ENCODE results near the gene SPECC1L.
A peak's percentile ranks its signal among the peaks of the same experiment; 100 is the strongest.

The SPECC1L gene

GRCh38 chr22:24414523-24414922 is 143.9 kb downstream of the SPECC1L start:
- no peak for DNase-seq (ENCODE audit: low read depth)

- no peak for DNase-seq (ENCODE audit: low read depth)
Measured at GRCh38 chr22:24414984-24415945, 144.6 kb downstream of the SPECC1L start.

GRCh38 chr22:24416095-24416494 is 145.5 kb downstream of the SPECC1L start:
- DNase-seq (ENCODE audit: low read depth) = no peak

- no peak for DNase-seq (ENCODE audit: low read depth)
Measured at GRCh38 chr22:24416611-24417010, 146.0 kb downstream of the SPECC1L start.

- no peak for DNase-seq (ENCODE audit: low read depth)
Measured at GRCh38 chr22:24417200-24417599, 146.6 kb downstream of the SPECC1L start.

- DNase-seq (ENCODE audit: low read depth) = no peak
Measured at GRCh38 chr22:24417901-24418641, 147.4 kb downstream of the SPECC1L start.

GRCh38 chr22:24418786-24419474 is 148.3 kb downstream of the SPECC1L start:
- DNase-seq (ENCODE audit: low read depth) = no peak

GRCh38 chr22:24419475-24419850 is 148.8 kb downstream of the SPECC1L start:
- no peak for DNase-seq (ENCODE audit: low read depth)

GRCh38 chr22:24420072-24420976 is 149.7 kb downstream of the SPECC1L start:
- no peak for DNase-seq (ENCODE audit: low read depth)

- DNase-seq (ENCODE audit: low read depth) = no peak
Measured at GRCh38 chr22:24420977-24421343, 150.3 kb downstream of the SPECC1L start.

GRCh38 chr22:24421428-24421931 is 150.8 kb downstream of the SPECC1L start:
- DNase-seq (ENCODE audit: low read depth) = no peak

GRCh38 chr22:24422102-24422665 is 151.6 kb downstream of the SPECC1L start:
- DNase-seq (ENCODE audit: low read depth) = no peak

- peak; percentile 70 for DNase-seq (ENCODE audit: low read depth)
Measured at GRCh38 chr22:24423519-24424000, 152.9 kb downstream of the SPECC1L start.

GRCh38 chr22:24424001-24424900 is 153.6 kb downstream of the SPECC1L start:
- DNase-seq (ENCODE audit: low read depth) = peak; percentile 44

- DNase-seq (ENCODE audit: low read depth) = no peak
Measured at GRCh38 chr22:24424901-24425775, 154.5 kb downstream of the SPECC1L start.

- DNase-seq (ENCODE audit: low read depth) = no peak
Measured at GRCh38 chr22:24426436-24426835, 155.8 kb downstream of the SPECC1L start.

- DNase-seq (ENCODE audit: low read depth) = no peak
Measured at GRCh38 chr22:24426851-24427499, 156.3 kb downstream of the SPECC1L start.

- DNase-seq (ENCODE audit: low read depth) = peak; percentile 73
Measured at GRCh38 chr22:24427500-24428164, 157.0 kb downstream of the SPECC1L start, which contains the start of gene ADORA2A. Gene ADORA2A, plus strand, starts transcription at chr22:24427599. Its CDS starts 5,806 bp downstream, at chr22:24433405.

All from activated T-cell treated with anti-CD3 and anti-CD28 coated beads for 48 hours (primary cell).